Stimulated activated naive CD8-positive, alpha-beta T cell treated with anti-CD3 and anti-CD28 coated beads, Interleukin-15, Interleukin-2, amounts not matched to agents 100 ng/mL and 50 ng/mL, for 24 hours (primary cell): ENCODE results near the gene SETSIP.
A peak's percentile ranks its signal among the peaks of the same experiment; 100 is the strongest.
"Not testable (repeated sequence)": the region's sequence is repeated elsewhere in the genome, so short reads cannot be mapped to it uniquely, and the experiment has no call there.

Experiments
- H3K27ac Mint-ChIP-seq: one replicate; pipeline ENCODE4 v1.8.0; 2021; ENCODE audit warnings: mild to moderate bottlenecking, mixed read lengths
- H3K27me3 Mint-ChIP-seq: one replicate; pipeline ENCODE4 v1.8.0; 2021; ENCODE audit warnings: mixed read lengths
- H3K36me3 Mint-ChIP-seq: one replicate; pipeline ENCODE4 v1.8.0; 2021; ENCODE audit warnings: low read depth, mixed read lengths
- H3K4me1 Mint-ChIP-seq: one replicate; pipeline ENCODE4 v1.8.0; 2021; ENCODE audit warnings: low read depth, mixed read lengths
- H3K4me3 Mint-ChIP-seq: one replicate; pipeline ENCODE4 v1.8.0; 2021; ENCODE audit warnings: mild to moderate bottlenecking, mixed read lengths
- H3K9me3 Mint-ChIP-seq: one replicate; pipeline ENCODE4 v1.8.0; 2021; ENCODE audit warnings: mixed read lengths

SETSIP gene

DNA sequence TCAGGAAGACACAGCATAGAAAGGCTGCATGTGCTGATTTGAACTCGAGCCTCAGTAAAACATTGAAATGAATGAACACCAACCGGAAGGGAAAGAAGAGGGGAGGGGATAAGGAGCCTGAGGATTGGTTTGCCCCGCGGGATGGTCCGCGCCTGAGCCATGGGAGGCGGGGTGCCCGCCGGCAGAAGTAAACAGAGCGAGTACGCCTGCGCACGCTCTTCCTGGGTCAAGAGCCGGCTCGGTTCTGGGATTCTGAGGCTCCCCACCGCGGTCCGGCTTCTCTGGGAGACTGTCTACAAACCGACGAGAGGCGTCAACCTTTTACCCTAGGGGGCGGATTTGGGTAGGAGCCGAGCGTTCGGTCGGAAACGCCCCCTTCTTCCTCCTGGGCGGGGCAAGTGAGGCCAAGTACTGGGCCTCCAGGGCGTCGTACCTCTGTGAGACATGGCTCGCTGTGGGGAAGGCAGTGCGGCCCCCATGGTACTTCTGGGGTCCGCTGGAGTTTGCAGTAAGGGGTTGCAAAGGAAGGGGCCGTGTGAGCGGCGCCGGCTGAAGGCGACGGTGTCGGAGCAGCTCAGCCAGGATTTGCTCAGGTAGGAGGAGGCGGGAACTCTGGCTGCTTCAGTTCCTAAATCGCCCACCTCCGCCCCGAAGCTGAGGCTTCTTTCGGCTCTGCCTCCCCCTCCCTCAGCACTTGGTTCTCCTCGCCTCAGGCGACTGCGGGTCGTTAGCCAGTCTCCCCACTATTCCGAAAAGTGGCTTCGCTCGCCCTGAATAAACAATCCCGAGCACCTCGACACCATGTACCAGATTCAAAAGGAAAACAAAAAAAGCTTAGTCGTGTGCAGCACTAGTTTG lies 5.1 kb upstream of the SETSIP start, which contains the start of gene BTBD8:
Gene BTBD8 (plus strand): TSS at position 218 of the 858 bp plus-strand sequence. CDS start 227 bp downstream, at position 445.
- Mint-ChIP-seq H3K27me3 (no peaks in the 10 kb centered on the region), H3K9me3 (peaks cover 4% of the 10 kb centered on the region), H3K36me3 (no peaks in the 10 kb centered on the region), H3K4me1 (peaks cover 4% of the 10 kb centered on the region), H3K4me3 (peak within 1 kb of the TSS; percentile 86), H3K27ac (peak within 1 kb of the TSS; percentile 77)

DNA sequence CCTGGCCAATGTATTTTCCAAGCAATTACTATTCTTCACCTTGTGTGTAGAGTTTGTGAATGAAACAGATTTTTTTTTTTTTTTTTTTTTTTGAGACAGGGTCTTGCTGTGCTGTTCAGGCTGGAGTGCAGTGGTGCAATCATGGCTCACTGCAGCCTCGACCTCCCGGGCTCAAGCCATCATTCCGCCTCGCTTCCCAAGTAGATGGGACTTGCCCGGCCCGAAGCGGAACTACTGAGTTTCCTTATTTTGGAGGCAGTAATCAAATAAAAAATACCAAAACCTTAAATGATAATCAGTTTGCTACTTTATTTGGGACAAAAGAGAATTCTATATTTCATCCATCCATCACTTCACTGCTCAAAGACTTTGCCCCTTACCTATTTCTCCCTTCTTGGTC lies 4.2 kb upstream of the SETSIP start:
- Mint-ChIP-seq H3K27ac (peak overlapping the region; percentile 53), H3K36me3 (no peaks in the 10 kb centered on the region), H3K4me1 (peaks cover 4% of the 10 kb centered on the region), H3K27me3 (no peaks in the 10 kb centered on the region), H3K9me3 (no peaks in the 10 kb centered on the region), H3K4me3 (peak overlapping the region; percentile 86)

DNA sequence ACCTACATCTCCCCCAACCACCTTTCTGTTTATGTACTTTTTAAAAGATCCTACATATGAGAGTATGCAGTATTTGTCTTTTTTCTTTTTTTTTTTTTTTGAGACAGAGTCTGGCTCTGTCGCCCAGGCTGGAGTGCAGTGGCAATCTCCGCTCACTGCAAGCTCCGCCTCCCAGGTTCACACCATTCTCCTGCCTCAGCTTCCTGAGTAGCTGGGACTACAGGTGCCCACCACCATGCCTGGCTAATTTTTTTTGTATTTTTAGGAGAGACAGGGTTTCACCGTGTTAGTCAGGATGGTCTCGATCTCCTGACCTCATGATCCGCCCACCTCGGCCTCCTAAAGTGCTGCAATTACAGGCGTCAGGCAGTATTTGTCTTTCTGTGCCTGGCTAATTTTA lies 2.9 kb upstream of the SETSIP start:
- not testable (repeated sequence) for H3K4me3 Mint-ChIP-seq, H3K27ac Mint-ChIP-seq, H3K9me3 Mint-ChIP-seq, H3K36me3 Mint-ChIP-seq, H3K4me1 Mint-ChIP-seq, H3K27me3 Mint-ChIP-seq

DNA sequence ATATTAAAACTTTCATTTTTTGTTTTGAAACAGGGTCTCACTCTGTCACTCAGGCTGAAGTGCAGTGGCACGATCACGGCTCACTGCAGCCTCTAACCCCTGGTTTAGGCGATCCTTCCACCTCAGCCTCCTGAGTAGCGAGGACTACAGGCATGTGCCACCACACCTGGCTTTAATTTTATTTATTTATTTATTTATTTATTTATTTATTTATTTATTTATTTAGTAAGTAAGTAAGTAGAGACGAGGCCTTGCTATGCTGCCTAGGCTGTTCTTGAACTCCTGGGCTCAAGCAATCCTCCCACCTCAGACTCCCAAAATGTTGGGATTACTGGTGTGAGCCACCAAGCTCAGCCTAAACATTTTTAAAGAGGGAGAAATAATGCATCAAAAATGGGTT lies 1.2 kb upstream of the SETSIP start:
- Mint-ChIP-seq H3K4me3 (no peak overlapping the region), H3K36me3 (no peaks in the 10 kb centered on the region), H3K27me3 (no peaks in the 10 kb centered on the region), H3K4me1 (peaks cover 4% of the 10 kb centered on the region), H3K27ac (no peak overlapping the region), H3K9me3 (no peaks in the 10 kb centered on the region)

DNA sequence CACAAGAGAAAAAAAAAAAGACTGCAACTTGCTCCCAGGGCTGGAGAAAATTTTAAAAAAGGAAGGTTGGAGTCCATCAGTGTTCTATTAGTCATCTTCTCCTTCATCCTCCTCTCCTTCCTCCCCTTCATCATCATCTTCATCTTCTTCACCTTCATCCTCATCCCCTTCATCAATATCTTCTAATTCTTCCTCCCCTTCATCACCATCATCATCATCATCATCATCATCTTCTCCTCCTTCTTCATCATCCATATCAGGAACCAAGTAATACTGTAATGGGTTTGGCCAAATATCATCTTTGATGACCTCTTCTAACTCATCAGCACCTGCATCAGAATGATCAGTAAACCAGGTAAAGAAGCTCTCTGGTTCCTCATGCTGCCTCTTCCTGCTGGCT lies 765 bp downstream of the SETSIP start:
- H3K4me1 Mint-ChIP-seq, H3K9me3 Mint-ChIP-seq, H3K36me3 Mint-ChIP-seq, H3K4me3 Mint-ChIP-seq, H3K27ac Mint-ChIP-seq, H3K27me3 Mint-ChIP-seq: not testable (repeated sequence)

DNA sequence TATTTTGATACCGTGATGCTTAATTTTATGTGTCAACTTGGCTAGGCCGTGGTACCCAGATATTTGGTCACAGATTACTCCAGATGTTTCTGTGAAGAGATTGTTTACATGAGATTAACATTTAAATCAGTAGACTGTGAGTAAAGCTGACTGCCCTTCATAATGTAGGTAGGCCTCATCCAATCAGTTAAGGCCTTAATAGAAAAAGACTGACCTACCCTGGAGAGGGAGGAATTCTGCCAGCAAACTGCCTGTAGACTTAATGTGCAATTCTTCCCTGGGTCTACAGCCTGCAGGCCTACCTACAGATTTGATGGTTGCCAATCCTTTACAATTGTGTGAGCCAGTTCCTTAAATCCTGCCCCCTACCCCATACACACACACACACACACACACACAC lies 4.3 kb downstream of the SETSIP start:
- H3K36me3 Mint-ChIP-seq = no peaks in the 10 kb centered on the region
- no peaks in the 10 kb centered on the region for H3K9me3 Mint-ChIP-seq
- no peak overlapping the region for H3K4me3 Mint-ChIP-seq
- H3K27me3 Mint-ChIP-seq = no peaks in the 10 kb centered on the region
- H3K27ac Mint-ChIP-seq = no peak overlapping the region
- no peaks in the 10 kb centered on the region for H3K4me1 Mint-ChIP-seq

DNA sequence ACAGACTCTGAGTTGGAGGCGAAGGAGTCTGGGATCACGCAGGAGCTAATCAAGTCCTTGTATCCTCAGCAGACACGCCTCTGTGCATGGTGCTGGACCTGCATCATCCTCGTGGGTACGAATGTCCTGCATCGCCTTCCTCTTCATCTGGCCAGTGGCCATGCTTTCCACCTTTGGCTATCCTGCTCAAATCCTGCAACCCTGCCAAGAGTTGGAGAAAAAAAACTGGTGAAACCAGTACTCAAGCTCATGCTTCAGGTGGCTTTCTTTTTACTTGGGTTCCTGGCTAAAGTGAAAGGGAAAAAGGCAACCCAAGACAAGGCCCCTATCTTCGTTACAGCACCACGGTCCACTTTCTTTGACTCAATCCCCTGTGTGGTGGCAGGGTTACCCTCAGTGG lies 8.9 kb downstream of the SETSIP start:
- Mint-ChIP-seq H3K9me3 (no peaks in the 10 kb centered on the region), H3K27me3 (no peaks in the 10 kb centered on the region), H3K4me1 (no peaks in the 10 kb centered on the region), H3K36me3 (no peaks in the 10 kb centered on the region), H3K4me3 (no peak overlapping the region), H3K27ac (no peak overlapping the region)

DNA sequence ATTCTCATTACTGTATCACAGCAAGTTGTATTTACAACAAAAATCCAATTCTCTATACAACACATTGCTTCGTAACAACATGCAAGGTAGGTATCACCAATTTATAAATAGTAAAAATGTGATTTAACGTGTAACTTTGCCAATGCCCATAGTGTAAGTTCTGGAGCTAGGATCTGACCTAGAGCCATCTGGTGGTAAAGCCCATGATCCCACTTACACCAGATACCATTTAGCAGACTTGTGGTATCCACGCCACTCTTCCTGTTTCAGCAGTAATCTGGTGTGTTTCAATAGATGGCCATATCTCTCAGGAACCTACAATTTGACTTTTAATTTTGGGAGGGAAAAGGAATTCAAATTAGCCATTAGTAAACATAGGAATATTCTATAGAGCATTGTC lies 10.2 kb downstream of the SETSIP start:
- Mint-ChIP-seq H3K9me3 (no peaks in the 10 kb centered on the region), H3K27me3 (no peaks in the 10 kb centered on the region), H3K36me3 (no peaks in the 10 kb centered on the region), H3K4me3 (no peak overlapping the region), H3K4me1 (no peaks in the 10 kb centered on the region), H3K27ac (no peak overlapping the region)

DNA sequence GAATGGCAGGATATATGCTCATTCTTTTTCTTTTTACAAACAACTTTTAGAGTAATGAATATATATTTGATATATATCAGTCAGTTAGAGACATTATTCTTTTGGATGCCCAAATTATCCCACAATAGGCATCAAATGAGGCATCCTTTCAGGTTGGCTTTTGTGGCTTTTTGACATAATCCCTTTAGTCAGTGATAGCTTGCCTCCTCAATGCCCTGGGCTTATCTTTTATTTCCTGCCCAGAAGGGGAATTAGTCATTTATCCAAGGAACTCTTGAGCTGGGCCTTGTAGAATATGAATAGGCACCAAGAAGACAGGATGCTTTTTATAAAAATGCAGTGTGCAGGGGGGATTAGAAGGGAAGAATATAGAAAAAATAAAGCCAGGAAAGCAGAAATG lies 23.3 kb downstream of the SETSIP start:
- Mint-ChIP-seq H3K4me1 (no peaks in the 10 kb centered on the region), H3K4me3 (no peak overlapping the region), H3K27ac (no peak overlapping the region), H3K36me3 (no peaks in the 10 kb centered on the region), H3K9me3 (no peaks in the 10 kb centered on the region), H3K27me3 (peaks cover 5% of the 10 kb centered on the region)

DNA sequence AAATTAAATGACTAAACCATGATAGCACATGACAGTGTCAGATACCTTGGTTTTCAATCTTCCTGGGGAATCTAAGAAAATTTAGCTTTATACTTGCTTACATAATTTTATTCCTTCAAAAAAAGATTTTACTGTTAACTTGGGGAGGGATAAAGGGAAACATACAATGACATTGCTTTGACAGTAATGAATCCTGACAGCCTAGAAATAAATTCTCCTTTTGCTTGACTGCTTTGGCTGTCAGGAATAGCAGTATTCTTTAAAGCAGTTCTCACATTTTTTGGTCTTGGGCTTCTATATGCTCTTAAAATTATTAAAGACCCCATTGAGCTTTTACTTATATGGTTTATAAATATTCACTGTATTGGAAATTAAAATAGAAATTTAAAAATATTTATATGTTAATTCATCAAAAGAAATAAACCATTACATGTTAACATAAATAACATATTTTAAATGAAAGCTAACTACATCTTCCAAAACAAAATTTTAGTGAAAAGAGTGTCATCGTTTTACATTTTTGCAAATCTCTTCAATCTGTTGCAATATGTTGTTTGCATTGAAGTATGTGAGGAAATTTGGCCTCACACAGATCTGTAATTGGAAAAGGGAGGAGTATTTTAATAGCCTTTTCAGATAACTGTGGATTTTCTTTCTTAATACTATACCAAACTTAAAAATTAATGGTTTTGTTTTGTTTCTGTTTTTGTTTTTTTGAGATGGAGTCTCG lies 29.3 kb downstream of the SETSIP start:
- H3K4me3 Mint-ChIP-seq = no peak overlapping the region
- H3K4me1 Mint-ChIP-seq = no peaks in the 10 kb centered on the region
- H3K27ac Mint-ChIP-seq = no peak overlapping the region
- H3K36me3 Mint-ChIP-seq = no peaks in the 10 kb centered on the region
- H3K9me3 Mint-ChIP-seq = no peaks in the 10 kb centered on the region
- no peaks in the 10 kb centered on the region for H3K27me3 Mint-ChIP-seq

DNA sequence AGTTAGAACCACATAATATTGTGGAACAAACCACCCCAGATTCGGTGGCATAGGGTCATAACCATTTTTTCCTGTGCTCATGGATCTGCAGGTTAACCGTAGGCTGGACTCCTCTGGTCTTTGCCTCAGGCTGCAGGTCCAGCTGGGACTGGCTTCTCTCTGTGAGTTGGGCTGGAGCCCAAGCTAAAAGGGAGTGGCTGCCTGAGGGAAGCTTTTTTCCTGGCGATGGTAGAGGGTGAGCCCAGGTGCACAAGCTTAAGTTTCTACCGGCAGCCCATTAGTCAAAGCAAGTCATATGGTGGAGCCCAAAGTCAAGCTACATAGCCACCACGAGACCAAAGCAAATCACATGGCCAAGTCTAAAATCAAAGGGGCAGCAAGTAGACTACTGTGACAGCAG lies 31.6 kb downstream of the SETSIP start:
- no peaks in the 10 kb centered on the region for H3K4me1 Mint-ChIP-seq
- H3K27me3 Mint-ChIP-seq = no peaks in the 10 kb centered on the region
- no peaks in the 10 kb centered on the region for H3K9me3 Mint-ChIP-seq
- H3K4me3 Mint-ChIP-seq = no peak overlapping the region
- no peaks in the 10 kb centered on the region for H3K36me3 Mint-ChIP-seq
- no peak overlapping the region for H3K27ac Mint-ChIP-seq

DNA sequence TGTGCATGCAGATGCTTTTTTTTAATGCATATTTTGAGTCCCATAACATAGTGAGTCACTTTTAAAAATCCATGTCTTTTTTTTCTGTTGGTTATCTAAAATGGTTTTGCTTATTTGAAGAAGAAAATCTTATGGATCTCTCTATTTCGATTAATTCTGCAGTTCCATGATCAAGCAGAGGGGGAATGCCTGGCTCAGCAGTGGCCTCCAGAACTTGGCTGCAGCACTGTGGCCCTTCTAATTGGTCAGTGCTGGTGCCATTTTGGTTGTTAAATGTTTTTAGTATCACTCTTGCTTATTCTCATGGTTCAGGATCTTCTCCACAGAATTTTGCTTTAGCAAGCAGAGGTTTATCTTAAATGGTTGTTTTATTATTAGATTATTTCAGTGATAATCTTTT lies 34.2 kb downstream of the SETSIP start:
- H3K27ac Mint-ChIP-seq = no peak overlapping the region
- no peak overlapping the region for H3K4me3 Mint-ChIP-seq
- H3K4me1 Mint-ChIP-seq = no peaks in the 10 kb centered on the region
- H3K36me3 Mint-ChIP-seq = no peaks in the 10 kb centered on the region
- no peaks in the 10 kb centered on the region for H3K27me3 Mint-ChIP-seq
- no peaks in the 10 kb centered on the region for H3K9me3 Mint-ChIP-seq

DNA sequence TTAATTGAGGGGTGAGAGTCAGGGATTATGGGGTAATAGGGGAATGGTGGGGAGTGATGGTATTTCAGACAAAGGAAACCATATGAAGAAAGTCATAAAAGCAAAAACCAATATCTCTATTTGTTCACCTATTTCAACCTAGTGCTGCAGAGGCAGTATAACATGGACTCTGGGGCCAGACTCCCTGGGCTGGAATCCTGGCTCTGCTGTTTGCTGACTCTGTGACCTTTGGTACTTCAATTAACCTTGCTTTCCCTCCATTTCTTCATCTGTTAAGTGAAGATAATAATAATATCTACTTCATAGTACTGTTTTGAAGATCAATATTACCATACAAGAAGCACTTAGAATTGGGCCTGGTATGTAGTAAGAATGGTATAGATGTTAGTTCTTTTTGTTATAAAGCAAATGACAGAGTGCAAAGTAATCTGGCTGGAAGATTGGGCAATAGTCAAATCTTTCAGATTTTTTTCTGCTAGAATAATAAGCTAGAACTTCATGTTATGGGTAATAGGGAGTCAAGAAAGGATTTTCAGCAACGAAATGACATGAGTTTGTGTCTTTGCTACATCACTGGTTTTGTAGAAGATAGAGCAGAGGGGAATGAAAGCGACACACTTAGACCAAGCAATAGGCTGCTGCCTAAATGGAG lies 36.4 kb downstream of the SETSIP start:
- Mint-ChIP-seq H3K4me1 (no peaks in the 10 kb centered on the region), H3K27me3 (peaks cover 4% of the 10 kb centered on the region), H3K27ac (no peak overlapping the region), H3K4me3 (no peak overlapping the region), H3K36me3 (no peaks in the 10 kb centered on the region), H3K9me3 (no peaks in the 10 kb centered on the region)

DNA sequence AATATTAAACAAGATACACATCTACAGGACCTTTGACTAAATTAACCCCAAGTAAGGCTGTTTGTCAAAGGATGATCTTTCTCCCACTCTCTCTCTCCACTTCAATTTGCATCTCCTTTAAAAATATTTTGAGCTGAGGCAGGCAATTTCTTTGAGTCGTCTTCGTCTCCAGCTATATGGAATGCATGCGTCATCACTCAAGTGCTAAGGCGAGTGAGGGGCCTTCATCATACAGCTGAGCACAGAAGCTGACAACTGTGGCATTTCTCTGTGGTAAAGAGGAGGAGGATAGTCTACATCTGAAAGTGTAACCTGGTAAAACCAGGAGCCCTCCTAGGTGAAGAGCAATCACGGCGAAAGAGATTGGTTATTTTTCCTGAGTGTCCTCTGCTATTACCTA lies 37.8 kb downstream of the SETSIP start:
- Mint-ChIP-seq H3K4me3 (no peak overlapping the region), H3K27ac (no peak overlapping the region), H3K36me3 (no peaks in the 10 kb centered on the region), H3K9me3 (no peaks in the 10 kb centered on the region), H3K4me1 (no peaks in the 10 kb centered on the region), H3K27me3 (peaks cover 4% of the 10 kb centered on the region)
